Measurements from ENCODE around the gene KANSL3.

DNA sequence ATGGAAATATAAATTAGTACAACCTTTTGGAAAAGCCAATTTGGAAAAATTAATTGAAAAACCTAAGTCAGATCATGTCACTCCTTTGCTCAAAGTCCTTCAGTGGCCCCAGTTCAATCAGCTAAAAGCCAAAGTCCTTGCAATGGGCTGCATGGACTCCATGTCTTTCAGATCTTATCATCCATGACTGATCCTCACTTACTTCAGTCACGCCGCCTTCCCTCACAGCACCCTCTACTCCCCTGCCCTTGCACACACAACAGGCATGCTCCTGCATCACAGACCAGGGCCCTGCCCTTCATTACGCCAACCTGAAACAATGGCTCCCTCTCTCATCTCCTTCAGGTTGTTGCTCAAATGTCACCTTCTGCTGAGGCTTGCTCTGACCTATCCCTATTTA lies 15.6 kb downstream of the KANSL3 start:
- TF ChIP-seq, protein P1, sequence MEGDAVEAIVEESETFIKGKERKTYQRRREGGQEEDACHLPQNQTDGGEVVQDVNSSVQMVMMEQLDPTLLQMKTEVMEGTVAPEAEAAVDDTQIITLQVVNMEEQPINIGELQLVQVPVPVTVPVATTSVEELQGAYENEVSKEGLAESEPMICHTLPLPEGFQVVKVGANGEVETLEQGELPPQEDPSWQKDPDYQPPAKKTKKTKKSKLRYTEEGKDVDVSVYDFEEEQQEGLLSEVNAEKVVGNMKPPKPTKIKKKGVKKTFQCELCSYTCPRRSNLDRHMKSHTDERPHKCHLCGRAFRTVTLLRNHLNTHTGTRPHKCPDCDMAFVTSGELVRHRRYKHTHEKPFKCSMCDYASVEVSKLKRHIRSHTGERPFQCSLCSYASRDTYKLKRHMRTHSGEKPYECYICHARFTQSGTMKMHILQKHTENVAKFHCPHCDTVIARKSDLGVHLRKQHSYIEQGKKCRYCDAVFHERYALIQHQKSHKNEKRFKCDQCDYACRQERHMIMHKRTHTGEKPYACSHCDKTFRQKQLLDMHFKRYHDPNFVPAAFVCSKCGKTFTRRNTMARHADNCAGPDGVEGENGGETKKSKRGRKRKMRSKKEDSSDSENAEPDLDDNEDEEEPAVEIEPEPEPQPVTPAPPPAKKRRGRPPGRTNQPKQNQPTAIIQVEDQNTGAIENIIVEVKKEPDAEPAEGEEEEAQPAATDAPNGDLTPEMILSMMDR (conservative IDR thresholded peaks at IDR 0.05 in 1 of 2, IDR thresholded peaks at IDR 0.05 in 1 of 2; ENCODE audit: low read depth in 1 of 2, low read length in 2 of 2) = no peak
- TF ChIP-seq EZH2 (IDR thresholded peaks at IDR 0.05; ENCODE audit: low read length, missing control alignments) = no peak

Data from fibroblast of lung (primary cell).